Kidney capillary endothelial cell (primary cell): ENCODE measurements around the gene TRPC3.

Experiments used
- DNase-seq: peaks from one replicate; pipeline ENCODE4 v3.0.0-alpha.2; 2018; ENCODE audit warnings: low spot score

TRPC3 gene

DNA sequence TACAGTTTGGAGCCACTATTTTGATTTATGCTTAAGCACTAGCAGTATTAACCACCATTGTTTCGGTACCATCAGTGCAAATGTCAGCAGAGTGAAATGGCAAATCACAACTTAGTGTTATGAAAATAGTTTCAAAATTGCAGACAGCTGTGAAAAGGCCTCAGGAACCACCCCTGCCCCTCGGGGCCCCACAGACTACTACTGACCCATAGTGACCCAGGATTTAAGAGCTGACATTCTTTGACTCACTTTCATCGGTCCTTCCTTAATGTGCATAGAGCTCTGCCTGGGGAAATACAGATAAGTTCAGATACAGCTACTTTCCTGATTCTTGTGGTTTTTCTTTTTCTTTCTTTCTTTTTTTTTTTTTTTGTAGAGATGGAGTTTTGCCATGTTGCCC lies 78.3 kb downstream of the TRPC3 start:
- DNase-seq: no peak

DNA sequence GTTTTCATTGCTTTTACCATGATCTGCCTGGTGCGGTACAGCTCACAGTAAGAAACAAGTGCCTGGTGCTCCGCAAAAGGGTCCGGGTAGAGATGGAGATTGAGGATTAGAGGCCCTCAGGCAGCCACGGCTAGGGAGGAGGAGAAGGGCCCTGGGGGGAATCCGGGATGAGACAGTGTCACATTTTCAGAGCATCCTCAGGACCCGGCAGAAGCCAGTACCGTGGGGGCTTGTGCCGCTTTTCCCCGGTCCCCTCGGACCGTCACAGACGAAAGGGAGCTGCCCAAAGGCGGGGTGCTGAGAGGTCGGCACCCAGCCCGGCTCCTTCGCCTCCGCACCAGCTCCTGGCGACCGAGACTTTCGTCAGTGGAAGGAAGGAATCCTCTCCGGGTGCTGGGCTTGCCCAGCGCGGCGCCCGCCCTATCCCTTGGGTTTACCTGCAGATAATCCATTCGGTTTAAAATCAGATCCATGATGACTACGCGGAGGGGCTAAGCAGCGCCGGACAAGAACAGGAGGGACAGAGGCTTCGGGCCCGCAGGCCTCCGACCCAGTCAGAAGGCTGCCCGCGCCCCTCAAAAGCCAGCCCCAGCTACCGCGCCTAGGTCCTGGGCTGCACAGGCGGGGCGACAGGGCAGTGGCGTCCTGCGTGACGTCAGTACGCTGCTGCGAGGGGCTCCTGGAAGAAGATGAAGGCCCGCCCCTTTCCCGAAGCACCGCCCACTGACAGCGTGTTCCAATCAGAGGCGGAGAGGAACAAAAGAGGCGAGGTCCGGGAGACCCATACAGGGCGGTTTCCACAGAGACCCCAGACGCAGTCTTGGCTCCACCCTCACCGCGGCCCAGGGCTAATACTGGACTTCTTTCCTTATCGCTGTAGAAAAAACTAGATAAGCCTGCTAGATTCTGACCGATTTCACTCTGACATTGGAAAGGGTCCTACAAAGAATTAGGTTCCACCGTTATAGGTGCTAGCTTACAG lies 81.7 kb downstream of the TRPC3 start, which contains the start of gene BBS7:
BBS7 (minus strand) TSS at position 634 of the 982 bp plus-strand sequence; CDS start at position 473, 161 bp downstream.
- DNase-seq: peak; percentile 95

DNA sequence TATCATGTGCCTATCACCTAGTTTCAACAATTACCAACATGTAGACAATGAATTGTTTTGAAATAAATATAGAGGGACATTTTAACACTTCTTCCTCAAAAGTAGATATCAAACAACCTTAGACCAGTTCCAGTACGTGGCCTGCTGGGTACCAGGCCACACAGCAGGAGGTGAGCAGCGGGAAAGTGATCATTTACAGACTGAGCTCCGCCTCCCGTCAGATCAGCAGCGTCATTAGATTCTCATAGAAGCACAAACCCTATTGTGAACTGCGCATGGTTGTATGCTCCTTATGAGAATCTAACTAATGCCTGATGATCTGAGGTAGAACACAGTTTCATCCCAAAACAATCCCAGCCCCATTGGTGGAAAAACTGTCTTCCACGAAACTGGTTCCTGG lies 88.1 kb downstream of the TRPC3 start:
- no peak for DNase-seq

DNA sequence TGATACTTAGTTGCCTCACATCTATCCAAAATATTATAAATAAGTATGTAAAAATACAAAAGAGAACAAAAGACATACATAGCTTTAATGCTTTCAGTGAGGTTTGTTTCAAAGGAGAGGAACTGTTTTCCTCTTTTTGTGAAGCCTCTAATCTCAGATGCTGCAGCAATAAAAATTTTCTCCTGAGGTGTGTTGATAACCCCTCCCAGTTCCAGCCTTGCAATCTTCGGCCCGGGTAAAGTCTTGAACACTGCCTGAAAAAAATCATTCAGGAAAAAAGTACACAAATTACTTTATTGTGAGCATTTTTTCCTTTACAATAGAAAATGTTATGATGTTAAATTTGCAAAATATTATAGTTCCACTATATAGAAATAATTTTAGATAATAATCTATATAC lies 90.4 kb downstream of the TRPC3 start:
- no peak for DNase-seq

DNA sequence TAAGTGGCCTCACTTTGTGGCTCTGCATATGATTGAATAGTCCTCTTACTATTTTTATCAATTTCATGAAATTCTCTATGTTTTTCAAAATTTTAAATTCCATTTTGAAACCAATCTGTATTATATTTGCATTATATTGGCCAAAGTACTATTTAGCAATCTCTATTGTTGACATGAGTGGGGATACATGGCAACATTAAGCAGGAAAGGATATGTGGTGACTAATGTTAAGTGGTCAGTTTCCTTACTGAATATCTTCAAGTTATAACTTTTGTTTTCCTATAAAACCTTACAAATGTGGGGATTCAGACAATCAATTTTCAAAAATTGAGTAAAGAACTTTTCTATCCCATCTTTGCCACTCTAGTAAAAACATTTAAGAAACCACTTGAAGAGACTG lies 91.7 kb downstream of the TRPC3 start:
- DNase-seq: peak; percentile 25

DNA sequence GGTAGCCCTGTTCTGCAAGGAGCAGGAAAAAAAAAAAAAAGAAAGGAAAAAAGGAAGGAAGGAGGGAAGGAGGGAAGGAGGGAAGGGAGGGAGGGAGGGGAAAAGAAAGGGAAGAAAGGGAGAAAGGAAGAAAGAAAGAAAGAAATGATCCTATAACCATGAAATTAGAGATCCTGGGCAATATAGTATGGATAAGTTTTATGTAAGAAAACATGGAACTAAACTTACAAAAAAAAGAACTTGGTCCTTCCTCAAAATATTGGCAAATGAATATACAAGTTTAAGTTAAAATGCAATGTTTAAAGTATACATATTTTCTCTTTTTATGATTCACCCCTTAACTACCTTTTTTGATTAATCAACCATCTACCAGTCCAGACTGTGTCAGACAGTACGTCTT lies 100.5 kb downstream of the TRPC3 start:
- DNase-seq: no peak

DNA sequence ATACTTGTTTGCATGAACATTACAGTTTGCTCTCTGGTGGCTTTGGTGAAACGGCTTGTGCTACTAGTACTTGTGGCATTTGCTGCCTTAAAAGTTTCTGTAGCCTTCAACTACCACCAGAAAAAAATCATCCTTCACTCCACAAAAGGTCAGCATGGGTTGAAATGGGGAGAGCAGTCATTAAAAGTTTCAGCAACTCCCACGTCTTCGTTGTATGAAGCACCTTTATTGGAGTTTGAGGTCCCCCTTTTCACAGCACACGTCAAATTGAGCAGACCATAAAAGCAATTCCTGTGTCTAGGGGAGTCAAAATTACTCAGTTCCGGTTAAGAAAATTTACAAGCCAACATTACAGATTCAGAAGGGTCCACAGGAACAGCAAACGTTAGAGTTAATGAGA lies 105.2 kb downstream of the TRPC3 start:
- DNase-seq: no peak

DNA sequence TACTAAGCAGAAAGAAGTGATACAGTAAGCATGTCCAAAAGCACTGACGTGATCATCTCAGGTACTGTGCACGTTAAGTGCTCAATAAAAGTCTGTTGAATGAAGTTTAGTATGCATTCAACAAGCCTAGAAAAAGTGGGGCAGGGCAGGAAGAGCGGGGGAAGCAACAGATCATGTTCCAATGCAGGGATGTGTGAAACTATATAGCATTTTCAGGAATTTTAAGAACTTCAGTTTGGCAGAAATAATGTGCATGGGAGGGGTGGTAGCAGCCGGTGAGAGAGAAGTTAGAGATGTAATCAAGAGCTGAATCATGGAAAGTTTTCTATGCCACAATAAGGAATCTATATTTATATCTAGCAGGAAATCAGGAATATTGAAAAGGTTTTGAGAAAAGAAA lies 109.0 kb downstream of the TRPC3 start:
- no peak for DNase-seq

DNA sequence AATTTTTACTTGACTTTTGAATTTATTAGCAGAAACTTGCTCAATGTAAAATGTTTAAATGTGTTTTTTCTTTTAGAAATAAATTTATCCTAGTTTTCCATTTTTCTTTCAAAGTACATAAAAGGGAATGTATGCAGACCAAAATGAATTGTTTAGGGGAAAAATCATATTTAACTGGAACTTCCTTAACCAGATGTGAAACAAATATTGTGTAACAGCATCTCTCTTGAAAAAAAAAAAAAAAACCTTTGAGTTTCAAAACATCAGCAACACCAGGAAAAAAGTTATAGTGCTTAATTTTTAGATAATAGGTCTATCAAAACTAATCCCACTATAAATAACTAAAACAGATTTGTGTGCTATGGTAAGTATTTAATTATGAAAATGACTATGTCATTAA lies 113.7 kb downstream of the TRPC3 start:
- DNase-seq: no peak

DNA sequence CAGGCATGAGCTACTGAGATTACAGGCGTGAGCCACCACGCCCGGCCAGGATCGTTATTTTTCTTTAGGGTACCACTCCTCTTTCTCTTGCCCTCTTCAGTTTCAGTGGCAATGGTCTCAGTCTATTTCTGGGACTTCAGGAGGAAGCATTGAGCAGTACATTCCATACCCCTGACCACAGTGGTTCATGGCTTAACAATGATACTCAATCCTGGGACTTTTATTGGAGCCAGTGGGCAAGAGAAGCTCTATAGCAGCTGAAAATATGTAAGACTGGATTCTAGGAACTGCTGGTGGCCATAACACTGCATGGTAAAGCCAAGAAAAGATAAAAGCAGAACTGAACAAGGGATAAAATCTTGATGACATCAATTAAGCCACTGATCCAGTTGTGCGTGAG lies 122.3 kb downstream of the TRPC3 start:
- DNase-seq: no peak
